ENCODE data around the gene LAMC1.

LAMC1 gene

GRCh38 chr1:183019860-183020259 is 3.4 kb upstream of the LAMC1 start:
- DNase-seq (ENCODE audit: low read depth in 2 of 2, low spot score in 1 of 2): no peak

- no peak for DNase-seq (ENCODE audit: low read depth in 2 of 2, low spot score in 1 of 2)
Observed at GRCh38 chr1:183021405-183022201, 1.6 kb upstream of the LAMC1 start.

- no peak for DNase-seq (ENCODE audit: low read depth in 2 of 2, low spot score in 1 of 2)
Observed at GRCh38 chr1:183022202-183023145, 746 bp upstream of the LAMC1 start.

GRCh38 chr1:183023601-183024316 is 539 bp downstream of the LAMC1 start:
- no peak for DNase-seq (ENCODE audit: low read depth in 2 of 2, low spot score in 1 of 2)

DNA sequence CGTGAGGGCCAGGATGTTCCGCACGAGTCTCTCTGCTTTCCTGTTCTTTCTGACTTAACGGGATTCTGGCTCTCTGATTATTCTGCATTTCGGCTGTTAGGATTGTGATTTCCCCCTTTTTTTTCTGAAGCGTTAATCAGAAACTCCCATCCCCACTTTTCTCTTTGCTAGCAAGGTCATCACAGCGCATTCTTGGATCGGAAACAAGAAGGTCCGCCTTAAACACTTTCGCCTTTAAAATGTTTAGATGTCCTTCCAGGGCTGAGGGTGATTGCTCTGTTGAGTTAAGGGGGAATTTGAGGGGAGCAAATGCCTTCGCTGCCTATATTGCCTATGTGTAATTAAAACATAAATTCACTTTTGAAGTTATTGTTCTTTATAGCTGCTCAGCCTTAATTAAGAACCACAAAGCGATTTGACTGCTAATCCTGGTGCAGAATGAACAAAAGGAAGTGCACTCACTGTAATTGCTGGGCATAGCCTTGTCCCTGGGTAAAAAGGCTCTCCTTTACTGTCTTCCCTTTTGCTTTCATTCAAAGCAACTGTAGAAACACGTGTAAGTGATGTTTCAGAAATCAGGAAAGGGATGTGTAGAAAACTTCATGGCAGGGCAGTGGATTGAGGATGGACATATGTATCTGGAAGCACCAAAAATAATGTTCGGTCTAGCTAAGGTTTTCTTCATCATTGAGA is 1.2 kb downstream of the LAMC1 start:
- DNase-seq (ENCODE audit: low read depth in 2 of 2, low spot score in 1 of 2): no peak

DNA sequence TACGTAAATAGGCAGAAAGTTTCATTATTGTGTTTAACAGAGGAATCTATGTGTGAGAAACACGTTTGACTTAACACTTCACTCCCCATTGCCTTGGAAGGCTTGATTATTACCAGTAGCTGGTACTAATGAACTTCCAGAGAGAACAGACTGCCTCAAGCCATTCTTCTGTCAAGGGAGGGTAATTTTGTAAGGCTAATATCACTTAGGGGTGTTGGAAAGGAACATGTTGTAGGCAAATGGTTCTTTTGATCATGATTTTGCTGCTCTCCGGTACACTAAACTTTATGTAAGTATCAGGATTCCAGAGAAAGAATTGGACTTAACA is 1.8 kb downstream of the LAMC1 start:
- no peak for DNase-seq (ENCODE audit: low read depth in 2 of 2, low spot score in 1 of 2)

- no peak for DNase-seq (ENCODE audit: low read depth in 2 of 2, low spot score in 1 of 2)
Observed at GRCh38 chr1:183025782-183026774, 2.9 kb downstream of the LAMC1 start.

DNA sequence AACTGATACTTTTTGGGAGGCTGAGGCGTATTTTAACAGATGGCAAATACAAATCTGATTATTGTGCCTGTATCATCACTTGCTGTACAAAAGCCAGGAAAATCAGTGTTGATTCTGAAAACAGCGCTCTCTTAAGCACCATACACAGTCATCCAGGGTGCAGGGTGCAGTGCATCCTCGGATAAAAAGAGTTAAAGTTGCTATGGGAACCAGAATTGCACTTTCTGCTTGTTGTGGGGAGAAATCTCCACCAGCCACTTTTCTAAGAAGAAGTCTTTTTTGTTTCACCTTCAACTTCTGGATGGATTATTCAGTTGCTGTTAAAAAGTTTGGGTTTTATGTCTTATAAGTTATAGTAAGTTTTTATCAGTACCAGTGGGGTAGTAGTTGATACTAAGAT is 3.8 kb downstream of the LAMC1 start:
- no peak for DNase-seq (ENCODE audit: low read depth in 2 of 2, low spot score in 1 of 2)

GRCh38 chr1:183027791-183028190 is 4.6 kb downstream of the LAMC1 start:
- DNase-seq (ENCODE audit: low read depth in 2 of 2, low spot score in 1 of 2): no peak

DNA sequence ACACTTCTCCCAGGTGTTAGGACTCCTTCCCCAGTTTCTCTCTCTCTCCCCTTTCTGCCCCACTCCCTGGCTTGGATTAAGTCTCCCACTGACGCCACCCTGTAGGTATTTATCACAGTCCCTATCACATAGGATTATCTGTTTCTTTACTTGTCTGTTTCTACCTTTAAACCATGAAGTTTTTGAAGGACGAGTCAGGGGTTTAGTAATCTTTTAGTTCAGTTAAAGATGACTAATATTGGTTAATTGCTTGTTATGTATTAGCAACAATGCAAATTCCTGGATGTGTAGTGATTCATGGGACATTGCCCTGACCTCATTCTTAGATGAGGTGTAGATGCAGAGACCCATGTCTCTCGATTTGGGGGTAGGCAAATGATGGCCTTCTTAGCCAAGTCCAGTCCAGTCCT is 6.4 kb downstream of the LAMC1 start:
- DNase-seq (ENCODE audit: low read depth in 2 of 2, low spot score in 1 of 2): no peak

- DNase-seq (ENCODE audit: low read depth in 2 of 2, low spot score in 1 of 2): no peak
Observed at GRCh38 chr1:183030053-183030452, 6.8 kb downstream of the LAMC1 start.

GRCh38 chr1:183032122-183032921 is 9.1 kb downstream of the LAMC1 start:
- DNase-seq (ENCODE audit: low read depth in 2 of 2, low spot score in 1 of 2): no peak

GRCh38 chr1:183033205-183033604 is 10.0 kb downstream of the LAMC1 start:
- no peak for DNase-seq (ENCODE audit: low read depth in 2 of 2, low spot score in 1 of 2)

- DNase-seq (ENCODE audit: low read depth in 2 of 2, low spot score in 1 of 2): no peak
Observed at GRCh38 chr1:183034682-183035081, 11.5 kb downstream of the LAMC1 start.

DNA sequence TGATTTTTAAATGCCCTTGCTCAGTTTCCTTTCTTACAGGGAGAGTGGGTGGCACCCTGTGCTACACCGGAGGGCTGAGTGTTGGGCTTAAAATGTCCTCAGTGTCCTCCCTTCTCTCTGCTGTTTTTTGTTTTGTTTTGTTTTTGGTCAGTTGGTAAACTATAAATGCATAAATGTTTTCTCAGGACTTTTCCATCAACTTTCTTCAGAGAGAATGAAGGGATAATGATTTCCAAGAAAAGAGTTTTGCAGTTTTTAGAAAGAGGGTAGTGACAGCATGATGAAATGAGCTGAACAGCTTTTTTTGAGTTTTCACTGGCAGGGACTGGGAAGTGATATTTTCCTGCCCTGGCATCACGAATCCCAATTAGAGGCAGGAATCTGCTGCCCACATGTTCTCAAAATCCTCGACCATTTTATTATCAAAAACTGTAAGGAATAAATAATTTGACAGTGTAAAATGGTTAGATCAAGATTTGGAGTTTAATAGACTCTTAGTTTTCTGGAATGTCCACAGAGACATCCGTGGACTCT is 15.2 kb downstream of the LAMC1 start:
- DNase-seq (ENCODE audit: low read depth in 2 of 2, low spot score in 1 of 2): no peak

- no peak for DNase-seq (ENCODE audit: low read depth in 2 of 2, low spot score in 1 of 2)
Observed at GRCh38 chr1:183038913-183039312, 15.7 kb downstream of the LAMC1 start.

DNA sequence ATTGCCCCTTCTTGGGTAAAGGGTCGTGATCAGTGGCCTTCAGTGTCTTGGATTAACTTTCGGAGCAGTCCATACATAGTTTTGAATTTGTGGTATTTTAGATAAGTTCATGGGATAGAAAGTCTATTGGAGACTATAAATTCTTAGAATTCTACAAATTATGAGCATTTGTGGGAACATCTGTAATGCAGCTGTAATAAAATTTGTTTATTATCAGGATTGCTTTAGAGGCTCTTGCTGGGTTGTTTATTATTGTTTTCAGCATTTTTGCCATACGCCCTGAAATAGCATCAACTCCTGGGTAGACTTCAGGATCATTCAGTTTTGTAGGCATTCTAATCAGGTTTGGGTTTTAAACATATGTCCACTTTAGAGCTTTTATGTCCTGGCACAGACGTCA is 16.1 kb downstream of the LAMC1 start:
- DNase-seq (ENCODE audit: low read depth in 2 of 2, low spot score in 1 of 2): no peak

DNA sequence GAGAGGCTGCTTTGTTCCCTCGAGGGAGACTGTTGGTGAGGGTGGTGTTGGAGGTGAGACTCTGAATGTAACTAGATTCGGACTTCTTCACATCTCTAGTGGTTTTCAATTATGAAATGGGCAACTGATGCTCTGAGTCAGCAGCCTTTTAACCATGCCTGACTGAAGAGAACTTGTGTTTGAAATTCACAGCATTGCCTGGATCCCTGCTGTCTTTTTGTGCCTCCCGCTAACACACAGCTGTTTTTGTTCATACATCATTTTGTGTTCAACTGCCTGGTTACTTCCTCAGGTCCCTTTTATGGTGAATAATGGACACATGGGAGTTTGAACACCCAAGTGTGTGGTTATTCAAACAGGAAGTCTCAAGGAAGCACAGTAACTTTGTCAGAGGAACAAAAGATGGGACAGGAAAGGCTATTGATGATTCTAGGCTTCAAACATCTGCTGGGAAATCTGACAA is 16.8 kb downstream of the LAMC1 start:
- no peak for DNase-seq (ENCODE audit: low read depth in 2 of 2, low spot score in 1 of 2)

DNA sequence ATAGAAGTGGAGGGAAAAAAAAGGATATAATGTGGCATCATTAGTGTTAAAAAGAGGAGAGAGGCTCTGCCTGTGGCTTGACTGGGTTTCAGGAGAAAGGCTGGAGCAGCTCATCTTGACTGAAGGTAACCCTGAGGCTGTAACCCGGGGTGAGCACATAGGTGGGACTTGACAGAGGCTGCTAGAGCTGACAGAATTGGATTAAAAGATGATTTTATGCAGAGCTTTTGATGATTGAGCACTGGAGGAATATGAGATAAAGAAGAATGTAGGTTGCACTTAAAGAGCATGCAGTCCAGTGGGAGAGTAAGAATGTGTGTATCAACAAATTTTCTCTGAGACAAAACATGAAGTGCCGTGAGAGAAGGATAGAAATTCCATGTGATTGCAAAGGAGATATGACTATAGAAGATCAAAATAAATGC is 17.3 kb downstream of the LAMC1 start:
- no peak for DNase-seq (ENCODE audit: low read depth in 2 of 2, low spot score in 1 of 2)

Measured in stimulated activated CD8-positive, alpha-beta memory T cell treated with anti-CD3 and anti-CD28 coated beads, Interleukin-4, amount 100 ng/mL, for 1 hour (primary cell).